ENCODE data around the gene OTUB1. TPM values are rescaled to one million over a fixed set of nuclear protein-coding genes. Genes with fewer than 3 reads are reported as not detected.

Gene OTUB1
- polyA plus RNA-seq, 2 of the 4 experiments (the other 2 are of a cell fraction): 97.4 to 113 TPM

DNA sequence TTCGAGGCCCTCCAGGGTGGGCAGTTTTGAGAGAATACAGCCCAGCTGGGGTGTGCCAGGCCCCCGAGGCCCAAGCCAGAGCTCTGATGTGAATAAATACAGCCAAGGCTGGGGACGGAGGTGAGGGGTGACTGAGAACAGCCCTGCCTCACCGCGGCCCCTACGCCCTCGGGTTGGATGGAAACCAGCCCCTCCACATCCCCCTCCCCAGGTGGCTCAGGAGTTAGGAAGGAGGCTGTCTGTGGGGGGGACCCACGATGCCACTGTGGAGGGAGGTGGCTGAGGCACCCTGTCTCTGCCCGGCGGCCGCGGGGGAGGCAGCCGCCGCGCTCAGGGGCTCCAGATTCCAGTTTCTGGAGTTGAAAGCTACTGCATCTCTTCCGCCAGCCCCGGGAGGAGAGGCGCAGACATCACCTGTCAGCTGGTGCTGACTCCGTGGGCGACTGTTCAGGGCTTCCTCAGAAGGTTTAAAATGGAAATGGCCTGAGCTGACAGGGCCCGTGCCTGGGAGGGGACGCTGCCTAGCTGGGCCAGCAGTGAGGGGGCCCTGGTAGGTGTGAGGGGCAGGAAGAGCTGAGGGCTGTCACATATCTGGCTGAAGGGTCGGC is 50.9 kb downstream of the OTUB1 start (continued):
- no peak for TF ChIP-seq HOXA7 (CRISPR knock-in tag; IDR thresholded peaks at IDR 0.05)
- TF ChIP-seq ZSCAN20 (CRISPR knock-in tag; IDR thresholded peaks at IDR 0.05): no peak

DNA sequence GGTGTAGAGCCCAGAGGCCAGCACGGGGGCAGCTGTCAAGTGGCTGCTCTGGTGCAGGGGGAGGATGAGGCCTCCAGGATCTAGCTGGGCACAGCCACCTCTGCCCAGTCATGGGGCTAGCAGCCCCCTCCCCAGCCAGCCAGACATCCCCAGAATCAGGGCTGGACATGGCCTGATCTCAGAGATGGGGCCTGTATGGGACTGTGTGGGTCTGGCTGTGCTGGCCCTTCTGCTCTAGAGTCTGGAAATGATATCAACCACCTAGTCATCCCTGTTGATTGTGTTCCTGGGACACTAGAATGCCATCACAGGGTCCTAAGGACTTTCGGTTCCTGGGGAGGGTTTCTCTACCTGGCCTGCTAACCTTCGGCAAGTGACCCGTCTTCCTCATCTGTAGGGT is 52.3 kb downstream of the OTUB1 start:
- CTCF ChIA-PET: interaction anchor here (0.8 to 11.5 kb wide), 4 partner anchors 11 to 111 kb away, joined by 3 to 174 read pairs (median 3); no protein-coding TSS in a partner anchor
- POLR2A ChIA-PET: no interaction called here
- Histone ChIP-seq H3K4me1 (peaks cover 11% of the 10 kb centered on the region), H3K27ac (no peak overlapping the region), H3K9me3 (no peaks in the 10 kb centered on the region), H3K4me3 (no peak overlapping the region), H3K4me2 (no peak overlapping the region)
- ATAC-seq (no peak), FAIRE-seq (no peak), DNase-seq (ENCODE audit: low read depth in 1 of 2, low spot score in 1 of 2) (no peak)
- WGBS (ENCODE audit: missing lambda C conversion rate): 93% methylated on average over 4 of the region's 4 CpGs
- TF ChIP-seq MAZ (IDR thresholded peaks at IDR 0.05; ENCODE audit: borderline replicate concordance, low read depth, low read length) (no peak), HOXB5 (CRISPR knock-in tag; IDR thresholded peaks at IDR 0.05) (no peak), CBX8 (IDR thresholded peaks at IDR 0.05) (no peak), EP300 (IDR thresholded peaks at IDR 0.05) (no peak), ZC3H11A (IDR thresholded peaks at IDR 0.05) (no peak), CHD2 (IDR thresholded peaks at IDR 0.05; ENCODE audit: low read length, partially characterized antibody) (no peak), MYC (IDR thresholded peaks at IDR 0.05; ENCODE audit: borderline replicate concordance, low read length) (no peak), SREBF2 (IDR thresholded peaks at IDR 0.05) (no peak), MAFK (IDR thresholded peaks at IDR 0.05; ENCODE audit: partially characterized antibody) (no peak), FOSL2 (IDR thresholded peaks at IDR 0.05) (no peak), FOSL2 (CRISPR knock-in tag; IDR thresholded peaks at IDR 0.05) (no peak), POLR2AphosphoS2 (conservative IDR thresholded peaks at IDR 0.05; ENCODE audit: low read length) (no peak)
- TF ChIP-seq, protein P1, sequence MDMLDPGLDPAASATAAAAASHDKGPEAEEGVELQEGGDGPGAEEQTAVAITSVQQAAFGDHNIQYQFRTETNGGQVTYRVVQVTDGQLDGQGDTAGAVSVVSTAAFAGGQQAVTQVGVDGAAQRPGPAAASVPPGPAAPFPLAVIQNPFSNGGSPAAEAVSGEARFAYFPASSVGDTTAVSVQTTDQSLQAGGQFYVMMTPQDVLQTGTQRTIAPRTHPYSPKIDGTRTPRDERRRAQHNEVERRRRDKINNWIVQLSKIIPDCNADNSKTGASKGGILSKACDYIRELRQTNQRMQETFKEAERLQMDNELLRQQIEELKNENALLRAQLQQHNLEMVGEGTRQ (IDR thresholded peaks at IDR 0.05): no peak

DNA sequence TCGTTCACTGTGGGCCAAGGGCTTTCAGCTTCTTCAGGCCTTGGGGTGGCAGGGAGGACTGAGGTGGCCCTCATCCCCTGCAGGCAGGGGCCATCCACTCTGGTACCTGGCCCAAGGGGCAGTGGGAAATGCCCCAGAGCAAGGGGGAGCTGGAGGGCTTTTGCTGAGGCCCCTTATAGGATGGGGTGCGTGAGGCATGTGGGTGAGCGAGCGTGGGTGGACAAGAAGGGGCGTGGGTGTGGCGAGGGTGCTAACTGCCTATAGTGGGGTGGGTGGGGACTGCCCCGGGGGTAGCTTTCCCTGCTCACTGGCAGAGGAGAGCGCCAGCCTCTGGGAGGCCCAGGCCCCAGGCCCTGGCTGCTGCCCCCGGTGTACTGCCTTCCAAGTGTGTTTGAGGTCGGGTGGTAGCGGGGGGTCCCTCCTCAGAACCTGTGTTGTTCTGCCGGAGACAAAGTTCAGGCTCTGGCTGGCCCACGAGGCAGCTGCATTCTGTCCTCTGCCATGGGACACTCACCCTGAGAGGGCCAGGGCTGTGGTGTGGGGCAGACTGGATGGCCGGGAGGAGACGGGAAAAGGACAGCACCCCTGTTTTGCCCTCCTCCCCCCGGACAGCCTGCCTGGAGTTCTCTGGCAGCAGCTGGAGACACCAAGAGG is 52.9 kb downstream of the OTUB1 start:
- no peak for ATAC-seq
- no peak overlapping the region for H3K4me2 ChIP-seq
- H3K9me3 ChIP-seq: no peaks in the 10 kb centered on the region
- CTCF ChIA-PET: interaction anchor here (0.8 to 11.5 kb wide), 4 partner anchors 10 to 111 kb away, joined by 3 to 174 read pairs (median 3); no protein-coding TSS in a partner anchor
- 78% methylated on average over 11 of the region's 16 CpGs for WGBS (ENCODE audit: missing lambda C conversion rate)
- H3K4me1 ChIP-seq: peaks cover 11% of the 10 kb centered on the region
- no peak overlapping the region for H3K4me3 ChIP-seq
- H3K27ac ChIP-seq: no peak overlapping the region
- no peak for TF ChIP-seq TFCP2L1 (CRISPR knock-in tag; IDR thresholded peaks at IDR 0.05)
- no peak for TF ChIP-seq MAFK (IDR thresholded peaks at IDR 0.05; ENCODE audit: partially characterized antibody)
- TF ChIP-seq ZC3H11A (IDR thresholded peaks at IDR 0.05): no peak
- TF ChIP-seq FOXS1 (CRISPR knock-in tag; IDR thresholded peaks at IDR 0.05): no peak
- no peak for TF ChIP-seq NR3C1 (IDR thresholded peaks at IDR 0.05)
- TF ChIP-seq HEYL (CRISPR knock-in tag; IDR thresholded peaks at IDR 0.05): no peak
- TF ChIP-seq, protein P2, sequence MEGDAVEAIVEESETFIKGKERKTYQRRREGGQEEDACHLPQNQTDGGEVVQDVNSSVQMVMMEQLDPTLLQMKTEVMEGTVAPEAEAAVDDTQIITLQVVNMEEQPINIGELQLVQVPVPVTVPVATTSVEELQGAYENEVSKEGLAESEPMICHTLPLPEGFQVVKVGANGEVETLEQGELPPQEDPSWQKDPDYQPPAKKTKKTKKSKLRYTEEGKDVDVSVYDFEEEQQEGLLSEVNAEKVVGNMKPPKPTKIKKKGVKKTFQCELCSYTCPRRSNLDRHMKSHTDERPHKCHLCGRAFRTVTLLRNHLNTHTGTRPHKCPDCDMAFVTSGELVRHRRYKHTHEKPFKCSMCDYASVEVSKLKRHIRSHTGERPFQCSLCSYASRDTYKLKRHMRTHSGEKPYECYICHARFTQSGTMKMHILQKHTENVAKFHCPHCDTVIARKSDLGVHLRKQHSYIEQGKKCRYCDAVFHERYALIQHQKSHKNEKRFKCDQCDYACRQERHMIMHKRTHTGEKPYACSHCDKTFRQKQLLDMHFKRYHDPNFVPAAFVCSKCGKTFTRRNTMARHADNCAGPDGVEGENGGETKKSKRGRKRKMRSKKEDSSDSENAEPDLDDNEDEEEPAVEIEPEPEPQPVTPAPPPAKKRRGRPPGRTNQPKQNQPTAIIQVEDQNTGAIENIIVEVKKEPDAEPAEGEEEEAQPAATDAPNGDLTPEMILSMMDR (IDR thresholded peaks at IDR 0.05): no peak
- no peak for TF ChIP-seq SREBF2 (IDR thresholded peaks at IDR 0.05)
- TF ChIP-seq ZSCAN20 (CRISPR knock-in tag; IDR thresholded peaks at IDR 0.05): no peak
- TF ChIP-seq EP300 (IDR thresholded peaks at IDR 0.05): no peak
- no peak for TF ChIP-seq KDM5A (IDR thresholded peaks at IDR 0.05)
- TF ChIP-seq, protein P3, sequence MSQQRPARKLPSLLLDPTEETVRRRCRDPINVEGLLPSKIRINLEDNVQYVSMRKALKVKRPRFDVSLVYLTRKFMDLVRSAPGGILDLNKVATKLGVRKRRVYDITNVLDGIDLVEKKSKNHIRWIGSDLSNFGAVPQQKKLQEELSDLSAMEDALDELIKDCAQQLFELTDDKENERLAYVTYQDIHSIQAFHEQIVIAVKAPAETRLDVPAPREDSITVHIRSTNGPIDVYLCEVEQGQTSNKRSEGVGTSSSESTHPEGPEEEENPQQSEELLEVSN (IDR thresholded peaks at IDR 0.05; ENCODE audit: borderline replicate concordance, low read depth): no peak
- TF ChIP-seq, protein P4, sequence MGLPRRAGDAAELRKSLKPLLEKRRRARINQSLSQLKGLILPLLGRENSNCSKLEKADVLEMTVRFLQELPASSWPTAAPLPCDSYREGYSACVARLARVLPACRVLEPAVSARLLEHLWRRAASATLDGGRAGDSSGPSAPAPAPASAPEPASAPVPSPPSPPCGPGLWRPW (IDR thresholded peaks at IDR 0.05): no peak
- no peak for TF ChIP-seq SMC3 (IDR thresholded peaks at IDR 0.05)
- POLR2A ChIA-PET: no interaction called here
- no peak for FAIRE-seq
- no peak for DNase-seq (ENCODE audit: low read depth in 1 of 2, low spot score in 1 of 2)
